ENCODE data around the gene SIT1.

Gene SIT1

DNA sequence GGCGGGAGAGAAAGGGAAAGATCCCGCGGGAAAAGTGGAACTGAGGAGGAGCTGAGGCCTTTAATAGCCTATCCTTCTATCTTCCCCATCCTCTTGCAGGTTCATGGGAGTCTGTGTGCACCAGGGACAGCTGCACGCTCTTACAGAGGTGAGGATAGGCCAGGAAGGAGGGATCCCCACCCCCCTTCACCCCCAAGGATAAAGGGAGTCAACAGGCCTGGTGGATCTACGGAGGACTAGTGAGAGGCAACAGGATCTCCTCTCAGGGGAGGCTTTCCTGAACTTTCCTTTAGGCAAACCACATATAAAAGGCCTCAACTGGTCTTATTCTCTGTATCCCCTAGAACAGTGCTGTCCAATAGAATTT, 44.6 kb downstream of the SIT1 start:
- no peak for DNase-seq (ENCODE audit: low read depth)

DNA sequence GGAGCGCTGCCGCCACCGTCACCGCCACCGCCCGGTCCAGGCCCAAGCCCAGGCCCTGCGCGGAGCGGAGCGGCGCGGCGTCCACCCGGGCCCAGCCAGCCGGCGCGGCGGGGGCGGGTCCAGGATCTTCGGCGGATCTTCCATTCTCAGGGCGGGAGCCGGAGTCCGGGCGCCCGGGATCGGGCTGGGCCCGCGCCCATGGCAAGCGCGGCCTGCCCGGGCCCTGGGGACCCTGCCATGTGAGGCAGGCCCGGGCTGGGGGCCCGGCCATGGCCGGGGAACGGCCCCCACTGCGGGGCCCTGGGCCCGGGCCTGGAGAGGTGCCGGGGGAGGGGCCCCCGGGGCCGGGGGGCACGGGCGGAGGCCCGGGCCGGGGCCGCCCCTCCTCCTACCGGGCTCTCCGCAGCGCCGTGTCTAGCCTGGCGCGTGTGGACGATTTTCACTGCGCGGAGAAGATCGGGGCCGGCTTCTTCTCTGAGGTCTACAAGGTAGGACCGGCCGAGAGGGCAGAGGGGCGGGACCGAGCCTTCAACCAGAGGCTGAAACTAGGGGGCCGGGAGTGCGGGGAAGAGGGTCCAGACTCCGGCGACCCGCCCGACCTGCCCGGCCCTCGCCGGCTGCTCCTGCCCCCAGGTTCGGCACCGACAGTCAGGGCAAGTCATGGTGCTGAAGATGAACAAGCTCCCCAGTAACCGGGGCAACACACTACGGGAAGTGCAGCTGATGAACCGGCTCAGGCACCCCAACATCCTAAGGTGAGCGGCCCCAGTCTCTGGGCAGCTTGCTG, 45.2 kb downstream of the SIT1 start:
- DNase-seq (ENCODE audit: low read depth), result peak; percentile 10

DNA sequence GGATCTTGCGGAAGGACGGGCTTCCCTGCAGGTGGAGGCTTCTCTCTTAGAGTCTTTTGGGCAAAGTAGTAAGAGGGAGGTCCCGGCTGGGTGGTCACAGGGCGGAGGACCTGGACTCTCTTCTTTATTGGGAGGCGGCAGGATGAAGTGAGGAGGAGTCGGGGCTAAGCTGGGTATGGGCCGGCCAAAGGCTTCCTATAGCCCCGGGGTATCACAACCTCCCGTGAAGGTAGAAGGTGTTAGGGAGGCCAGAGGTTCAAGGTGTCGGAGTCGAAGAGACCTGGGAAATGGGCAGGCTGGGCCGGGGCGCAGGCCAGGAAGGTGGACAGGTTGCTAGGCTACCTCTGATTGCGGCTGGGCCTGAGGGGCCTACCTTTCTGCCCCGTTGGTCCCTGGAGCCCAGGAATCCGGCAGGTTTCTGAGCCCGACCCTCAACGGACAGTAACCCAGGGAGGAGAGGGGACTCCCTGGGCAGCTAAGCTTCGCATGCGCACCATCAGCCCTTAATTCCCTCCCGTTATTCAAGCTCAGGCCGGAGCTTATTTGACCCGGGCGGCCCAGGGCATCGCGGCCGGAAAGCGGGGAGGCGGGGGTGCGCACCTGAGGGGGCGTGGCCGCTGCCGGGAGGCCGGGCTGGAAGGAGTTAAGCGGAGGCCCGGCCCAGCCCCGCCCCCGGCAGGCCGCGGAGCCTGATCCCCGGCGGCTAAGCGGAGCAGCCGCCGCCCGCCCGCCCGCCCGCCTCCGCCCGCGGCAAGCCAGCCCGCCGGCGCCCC, 46.0 kb downstream of the SIT1 start, which contains the start of gene TESK1:
TESK1 (plus strand) TSS at position 685 of the 773 bp plus-strand sequence. CDS start 358 bp downstream, outside the sequence.
- peak; percentile 74 for DNase-seq (ENCODE audit: low read depth)

DNA sequence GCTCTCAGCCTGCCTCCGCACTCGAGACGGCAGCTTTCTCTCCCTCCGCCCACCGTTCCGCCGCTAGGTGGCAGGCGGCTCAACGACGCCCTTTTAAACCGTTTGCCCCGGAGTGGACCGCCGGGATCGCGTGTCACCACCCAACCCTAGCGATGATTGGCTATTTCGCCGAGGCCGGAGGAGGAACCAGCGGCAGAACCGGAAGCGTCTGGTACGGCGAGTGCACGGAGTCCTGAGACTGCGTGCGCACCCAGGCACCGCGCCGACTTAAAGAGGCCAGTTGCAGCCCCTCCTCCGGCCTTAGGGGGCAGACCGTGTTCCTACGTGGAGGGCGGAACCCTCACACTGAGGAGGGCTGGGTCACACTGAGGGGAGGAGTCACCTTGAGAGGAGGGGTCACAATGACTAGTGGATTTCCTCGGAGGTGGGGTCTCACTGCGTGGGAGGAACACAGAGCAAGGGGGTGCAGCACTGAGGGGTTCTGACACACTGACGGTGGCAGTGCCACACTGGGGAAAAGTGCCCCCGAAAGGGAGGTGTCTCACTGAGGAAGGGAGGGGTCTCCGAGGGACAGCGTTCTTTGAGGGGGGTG, 46.6 kb downstream of the SIT1 start:
- DNase-seq (ENCODE audit: low read depth), result peak; percentile 98

DNA sequence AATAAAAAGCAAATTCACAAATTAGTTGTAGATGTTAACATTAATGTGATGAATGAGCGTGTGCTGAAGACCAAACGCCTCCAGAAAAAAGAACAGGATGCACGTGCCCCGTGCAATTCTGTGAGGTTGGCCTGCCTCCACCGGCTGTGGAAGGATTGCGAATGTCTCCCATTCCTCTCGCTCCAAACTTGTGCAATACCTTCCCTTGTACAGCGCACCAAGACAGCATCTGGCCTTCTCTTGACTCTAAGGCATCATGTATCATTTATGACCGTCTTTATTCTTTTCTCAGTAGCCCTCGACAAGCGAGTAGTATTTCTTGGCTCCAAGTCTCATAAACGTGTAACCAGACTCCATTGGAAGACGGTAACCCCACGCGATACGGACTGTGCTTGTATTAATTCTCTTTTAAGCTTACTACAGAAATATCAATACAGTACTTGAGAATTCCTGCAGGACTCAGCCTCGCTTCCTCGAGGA, 47.2 kb downstream of the SIT1 start:
- DNase-seq (ENCODE audit: low read depth), result no peak

DNA sequence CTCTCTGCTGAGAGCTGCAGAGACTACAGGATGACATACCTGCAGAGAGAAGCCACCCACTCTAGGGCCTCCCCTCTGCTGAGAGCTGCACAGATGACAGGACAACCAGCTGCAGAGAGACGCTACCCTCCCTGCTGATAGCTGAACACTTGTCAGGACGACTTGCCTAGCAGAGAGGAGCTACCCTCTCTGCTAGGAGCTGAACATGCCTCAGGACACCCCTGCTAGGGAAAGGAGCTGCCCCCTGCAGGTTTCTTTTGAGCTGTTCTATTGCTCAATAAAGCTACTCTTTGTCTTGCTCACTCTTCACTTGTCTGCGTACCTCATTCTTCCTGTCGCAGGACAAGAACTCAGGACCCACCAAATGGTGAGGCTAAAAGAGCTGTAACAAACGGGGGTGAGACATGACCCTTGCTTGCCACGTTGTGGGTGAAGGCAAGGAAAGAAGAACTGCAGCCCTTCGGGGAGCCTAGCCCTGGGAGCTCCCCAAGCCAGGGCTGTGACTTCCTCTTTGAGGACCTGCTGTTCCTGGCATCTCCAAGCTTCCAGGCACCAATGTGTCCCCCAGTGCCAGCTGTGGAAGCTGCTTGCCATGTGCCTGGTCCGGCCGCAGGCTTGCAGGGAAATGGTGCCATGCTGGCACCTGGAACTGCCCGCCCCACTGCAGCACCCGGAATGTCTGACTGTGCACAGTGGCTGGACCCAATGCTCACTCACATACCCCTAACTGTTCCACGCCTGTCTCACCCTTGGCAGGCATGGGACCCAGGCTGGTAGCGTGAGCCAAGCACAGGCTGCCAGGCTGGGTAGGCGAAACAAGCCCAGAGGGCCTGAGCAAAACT, 50.7 kb downstream of the SIT1 start:
- DNase-seq (ENCODE audit: low read depth), result no peak

Data from stimulated activated CD8-positive, alpha-beta memory T cell treated with anti-CD3 and anti-CD28 coated beads, Interleukin-12 subunit alpha, Interleukin-12 subunit beta, amount 100 ng/mL, for 4 hours (primary cell).